ENCODE measurements around the gene TIAM1.

GRCh38 chr21:31072533-31072932, 271.5 kb downstream of the TIAM1 start:
- TF ChIP-seq EP300 (IDR thresholded peaks at IDR 0.05) (no peak), CTCF (IDR thresholded peaks at IDR 0.05) (no peak)

All from gastroesophageal sphincter (tissue), 3 donors.